ENCODE results near the gene FKBP1C.
"Not testable (repeated sequence)": the region's sequence is repeated elsewhere in the genome, so short reads cannot be mapped to it uniquely, and the experiment has no call there.

FKBP1C gene

GRCh38 chr6:63211343-63211742 lies at the start of gene FKBP1C:
Gene FKBP1C, plus strand, starts transcription at chr6:63211469.
- not testable (repeated sequence) for DNase-seq (ENCODE audit: low spot score)

- DNase-seq (ENCODE audit: low spot score), result not testable (repeated sequence)
These were observed 47.0 kb upstream of the FKBP1C start for GRCh38 chr6:63164047-63164803.

- no peak for DNase-seq (ENCODE audit: low spot score)
These were observed 37.1 kb upstream of the FKBP1C start for GRCh38 chr6:63174173-63174572.

GRCh38 chr6:63176181-63176580 lies 35.1 kb upstream of the FKBP1C start:
- no peak for DNase-seq (ENCODE audit: low spot score)

GRCh38 chr6:63180367-63180766 lies 30.9 kb upstream of the FKBP1C start:
- DNase-seq (ENCODE audit: low spot score), result no peak

GRCh38 chr6:63186970-63187369 lies 24.3 kb upstream of the FKBP1C start:
- no peak for DNase-seq (ENCODE audit: low spot score)

GRCh38 chr6:63188828-63189227 lies 22.4 kb upstream of the FKBP1C start:
- DNase-seq (ENCODE audit: low spot score), result no peak

- DNase-seq (ENCODE audit: low spot score), result no peak
These were observed 17.9 kb upstream of the FKBP1C start for GRCh38 chr6:63193324-63193723.

GRCh38 chr6:63197741-63198140 lies 13.5 kb upstream of the FKBP1C start:
- no peak for DNase-seq (ENCODE audit: low spot score)

- DNase-seq (ENCODE audit: low spot score), result no peak
These were observed 2.1 kb downstream of the FKBP1C start for GRCh38 chr6:63213325-63213724.

GRCh38 chr6:63214816-63215215 lies 3.5 kb downstream of the FKBP1C start:
- no peak for DNase-seq (ENCODE audit: low spot score)

GRCh38 chr6:63224179-63224578 lies 12.9 kb downstream of the FKBP1C start:
- DNase-seq (ENCODE audit: low spot score), result no peak

GRCh38 chr6:63225987-63226386 lies 14.7 kb downstream of the FKBP1C start:
- DNase-seq (ENCODE audit: low spot score), result not testable (repeated sequence)

- DNase-seq (ENCODE audit: low spot score), result not testable (repeated sequence)
These were observed 16.9 kb downstream of the FKBP1C start for GRCh38 chr6:63227928-63228894.

- not testable (repeated sequence) for DNase-seq (ENCODE audit: low spot score)
These were observed 18.8 kb downstream of the FKBP1C start for GRCh38 chr6:63230027-63230426.

GRCh38 chr6:63230511-63230910 lies 19.2 kb downstream of the FKBP1C start:
- DNase-seq (ENCODE audit: low spot score), result not testable (repeated sequence)

GRCh38 chr6:63236398-63236817 lies 25.1 kb downstream of the FKBP1C start:
- DNase-seq (ENCODE audit: low spot score), result no peak

- no peak for DNase-seq (ENCODE audit: low spot score)
These were observed 34.2 kb downstream of the FKBP1C start for GRCh38 chr6:63245420-63245819.

GRCh38 chr6:63245909-63246308 lies 34.6 kb downstream of the FKBP1C start:
- DNase-seq (ENCODE audit: low spot score), result no peak

- DNase-seq (ENCODE audit: low spot score), result no peak
These were observed 35.3 kb downstream of the FKBP1C start for GRCh38 chr6:63246581-63246980.

GRCh38 chr6:63249875-63250482 lies 38.7 kb downstream of the FKBP1C start:
- DNase-seq (ENCODE audit: low spot score), result no peak

GRCh38 chr6:63259153-63259552 lies 47.9 kb downstream of the FKBP1C start:
- no peak for DNase-seq (ENCODE audit: low spot score)
